Measurements from ENCODE around the gene CHKB.

The CHKB gene

GRCh38 chr22:50568626-50569025 lies 14.0 kb downstream of the CHKB start:
- no peak overlapping the region for H3K4me3 ChIP-seq
- H3K4me1 ChIP-seq: peaks cover 49% of the 10 kb centered on the region
- H3K9me3 ChIP-seq: peaks cover 5% of the 10 kb centered on the region; the same call in 1 of the 2 replicates
- peaks cover 59% of the 10 kb centered on the region for H3K36me3 ChIP-seq
- peak overlapping the region; percentile 83 for H3K4me2 ChIP-seq
- TF ChIP-seq Cebpa-rat (IDR thresholded peaks at IDR 0.05): no peak
- H3K27ac ChIP-seq: no peak overlapping the region
- H4K20me1 ChIP-seq: peaks cover 52% of the 10 kb centered on the region
- peaks cover 11% of the 10 kb centered on the region for H3K27me3 ChIP-seq
- no peak overlapping the region for H3K9ac ChIP-seq

DNA sequence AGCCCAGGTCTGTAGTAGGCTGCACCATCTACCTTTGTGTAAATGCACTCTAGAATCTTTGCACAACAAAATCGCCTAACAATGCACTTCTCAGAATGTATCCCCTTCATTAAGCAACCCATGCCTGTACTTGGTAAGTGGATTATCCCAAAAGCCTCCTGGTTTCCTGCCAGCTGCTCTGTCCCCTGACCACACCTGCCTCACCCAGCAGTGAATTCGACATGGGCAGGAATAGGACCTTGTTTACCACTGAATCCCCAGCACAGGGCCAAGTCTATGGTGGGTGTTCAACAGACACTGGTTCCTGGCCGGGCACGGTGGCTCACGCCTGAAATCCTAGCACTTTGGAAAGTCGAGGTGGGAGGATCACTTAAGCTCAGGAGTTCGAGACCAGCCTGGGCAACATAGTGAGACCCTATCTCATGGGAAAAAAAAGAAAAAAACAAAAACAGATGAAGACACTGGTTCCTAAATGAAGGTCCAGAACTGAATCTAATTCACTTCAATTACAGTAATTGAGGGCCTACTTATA lies 14.9 kb downstream of the CHKB start:
- peaks cover 51% of the 10 kb centered on the region for H3K36me3 ChIP-seq
- H3K4me2 ChIP-seq: no peak overlapping the region
- H4K20me1 ChIP-seq: peaks cover 46% of the 10 kb centered on the region
- no peak overlapping the region for H3K27ac ChIP-seq
- H3K27me3 ChIP-seq: peaks cover 18% of the 10 kb centered on the region
- H3K9ac ChIP-seq: no peak overlapping the region
- TF ChIP-seq Cebpa-rat (IDR thresholded peaks at IDR 0.05): no peak
- no peak overlapping the region for H3K4me3 ChIP-seq
- H3K4me1 ChIP-seq: peaks cover 57% of the 10 kb centered on the region
- H3K9me3 ChIP-seq: peaks cover 5% of the 10 kb centered on the region; the same call in 1 of the 2 replicates

DNA sequence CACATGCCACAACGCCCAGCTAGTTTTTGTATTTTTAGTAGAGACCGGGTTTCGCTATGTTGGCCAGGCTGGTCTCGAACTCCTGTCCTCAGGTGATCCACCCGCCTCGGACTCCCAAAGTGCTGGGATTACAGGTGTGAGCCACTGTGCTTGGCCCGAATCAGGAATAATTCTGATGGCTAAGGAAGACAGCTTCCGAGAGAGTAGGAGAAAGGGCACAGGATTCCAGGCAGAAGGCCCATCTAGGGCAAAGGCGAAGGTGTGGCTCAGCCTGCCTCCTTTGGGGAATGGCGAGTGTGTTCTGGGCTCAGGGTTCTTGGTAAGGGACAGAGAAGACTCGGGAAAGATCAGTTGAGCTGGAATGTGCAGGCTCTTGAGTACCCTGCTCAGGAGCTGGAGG lies 18.4 kb downstream of the CHKB start:
- TF ChIP-seq Cebpa-rat (IDR thresholded peaks at IDR 0.05): no peak
- Histone ChIP-seq H3K4me1 (peaks cover 24% of the 10 kb centered on the region), H3K4me3 (no peak overlapping the region), H3K9me3 (peaks cover 3% of the 10 kb centered on the region; the same call in 1 of the 2 replicates), H3K27ac (no peak overlapping the region), H3K36me3 (peaks cover 22% of the 10 kb centered on the region), H3K27me3 (peaks cover 18% of the 10 kb centered on the region), H4K20me1 (peaks cover 11% of the 10 kb centered on the region), H3K4me2 (no peak overlapping the region), H3K9ac (no peak overlapping the region)

DNA sequence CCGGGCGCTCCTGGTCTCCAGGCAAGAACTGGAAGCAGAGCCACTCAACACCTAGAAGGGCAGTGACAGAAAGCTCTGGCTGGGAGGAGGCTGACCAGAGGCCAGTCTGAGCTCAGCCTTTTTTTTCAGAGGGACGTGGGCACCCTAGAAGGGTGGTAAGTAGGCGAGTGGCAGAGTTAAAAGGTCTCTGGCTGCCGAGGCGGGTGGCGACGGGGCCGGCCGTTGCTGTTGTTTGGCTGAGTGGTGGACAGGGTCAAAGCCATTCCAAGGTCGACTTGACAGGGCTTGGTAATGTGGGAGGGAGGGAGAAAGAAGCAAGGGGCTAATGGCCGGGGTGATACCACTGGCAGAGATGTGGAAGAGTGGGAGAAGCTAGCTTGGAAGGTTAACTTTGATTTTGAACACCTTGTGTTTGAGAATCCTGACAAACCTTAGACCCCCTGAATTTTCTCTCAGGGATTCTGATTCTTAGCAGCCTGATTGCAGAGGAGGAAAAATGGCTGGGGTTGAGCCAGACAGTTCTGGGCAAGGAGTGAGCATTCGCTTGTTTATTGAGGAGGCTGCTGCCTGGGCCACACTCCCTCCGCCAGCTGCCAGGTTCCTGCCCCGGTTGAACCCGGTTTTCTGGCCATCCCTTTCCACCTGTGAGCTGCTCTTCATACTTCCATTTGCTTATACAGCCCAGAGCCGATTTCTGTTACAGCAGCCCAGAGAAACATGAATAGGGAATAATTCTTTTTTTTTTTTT lies 19.1 kb downstream of the CHKB start:
- H3K4me1 ChIP-seq: peaks cover 17% of the 10 kb centered on the region
- no peak for TF ChIP-seq Cebpa-rat (IDR thresholded peaks at IDR 0.05)
- no peaks in the 10 kb centered on the region for H3K9me3 ChIP-seq
- peak overlapping the region; percentile 32; the same call in 1 of the 2 replicates for H3K9ac ChIP-seq
- H3K4me2 ChIP-seq: peak overlapping the region; percentile 95
- no peak overlapping the region for H3K27ac ChIP-seq
- peak overlapping the region; percentile 66 for H3K4me3 ChIP-seq
- peaks cover 18% of the 10 kb centered on the region for H3K27me3 ChIP-seq
- peaks cover 4% of the 10 kb centered on the region; the same call in 1 of the 2 replicates for H4K20me1 ChIP-seq
- peaks cover 15% of the 10 kb centered on the region for H3K36me3 ChIP-seq

DNA sequence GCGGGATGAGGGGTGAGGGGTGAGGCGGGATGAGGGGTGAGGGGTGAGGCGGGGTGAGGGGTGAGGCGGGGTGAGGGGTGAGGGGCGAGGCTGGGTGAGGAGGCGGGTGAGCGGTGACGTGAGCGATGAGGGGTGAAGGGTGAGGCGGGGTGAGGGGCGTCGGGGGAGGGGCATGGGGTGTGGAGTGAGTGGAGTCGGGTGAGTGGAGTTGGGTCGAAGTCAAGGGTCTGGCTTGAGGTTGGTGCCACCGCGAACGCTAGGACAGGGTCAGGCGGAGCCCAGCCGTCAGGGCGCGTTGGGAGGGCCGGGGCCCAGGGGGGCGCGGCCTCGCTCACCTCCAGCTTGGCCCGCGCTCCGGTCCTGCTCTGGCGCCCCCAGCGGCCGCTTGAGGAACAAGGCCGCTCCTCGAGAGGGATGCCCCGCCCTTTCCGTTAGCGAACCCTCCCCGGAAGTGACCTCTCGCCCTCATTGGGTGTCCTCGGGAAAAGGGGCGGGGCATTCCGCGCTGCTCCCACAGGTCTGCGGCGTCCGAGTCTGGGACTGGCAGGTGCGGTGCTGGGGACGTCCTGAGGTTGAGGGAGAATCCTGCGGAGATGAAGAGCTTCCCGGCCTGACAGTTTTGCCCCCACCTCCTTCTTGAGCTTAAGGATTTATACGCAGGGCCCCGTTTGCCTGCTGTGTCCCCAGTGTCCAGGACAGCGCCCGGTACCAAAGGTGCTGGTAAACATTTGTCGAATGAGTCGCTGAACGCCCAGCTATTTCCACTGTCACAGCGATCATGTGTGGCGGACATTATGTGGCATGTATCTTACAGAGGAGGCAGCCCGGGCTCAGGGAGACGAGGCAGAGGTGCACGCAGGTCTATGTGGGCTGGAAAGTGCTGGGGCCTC lies 19.9 kb downstream of the CHKB start, which contains the start of gene SYCE3:
SYCE3 (minus strand) TSS at position 397 of the 890 bp plus-strand sequence. CDS start 6,514 bp downstream, outside the sequence.
- Histone ChIP-seq H3K27ac (no peak within 1 kb of the TSS), H3K9me3 (no peaks in the 10 kb centered on the region), H3K4me3 (peak within 1 kb of the TSS; percentile 66), H3K27me3 (peaks cover 18% of the 10 kb centered on the region), H3K4me1 (peaks cover 11% of the 10 kb centered on the region), H3K36me3 (peaks cover 7% of the 10 kb centered on the region), H4K20me1 (no peaks in the 10 kb centered on the region), H3K4me2 (peak within 1 kb of the TSS; percentile 95), H3K9ac (peak within 1 kb of the TSS; percentile 32; the same call in 1 of the 2 replicates)
- no peak for TF ChIP-seq Cebpa-rat (IDR thresholded peaks at IDR 0.05)

DNA sequence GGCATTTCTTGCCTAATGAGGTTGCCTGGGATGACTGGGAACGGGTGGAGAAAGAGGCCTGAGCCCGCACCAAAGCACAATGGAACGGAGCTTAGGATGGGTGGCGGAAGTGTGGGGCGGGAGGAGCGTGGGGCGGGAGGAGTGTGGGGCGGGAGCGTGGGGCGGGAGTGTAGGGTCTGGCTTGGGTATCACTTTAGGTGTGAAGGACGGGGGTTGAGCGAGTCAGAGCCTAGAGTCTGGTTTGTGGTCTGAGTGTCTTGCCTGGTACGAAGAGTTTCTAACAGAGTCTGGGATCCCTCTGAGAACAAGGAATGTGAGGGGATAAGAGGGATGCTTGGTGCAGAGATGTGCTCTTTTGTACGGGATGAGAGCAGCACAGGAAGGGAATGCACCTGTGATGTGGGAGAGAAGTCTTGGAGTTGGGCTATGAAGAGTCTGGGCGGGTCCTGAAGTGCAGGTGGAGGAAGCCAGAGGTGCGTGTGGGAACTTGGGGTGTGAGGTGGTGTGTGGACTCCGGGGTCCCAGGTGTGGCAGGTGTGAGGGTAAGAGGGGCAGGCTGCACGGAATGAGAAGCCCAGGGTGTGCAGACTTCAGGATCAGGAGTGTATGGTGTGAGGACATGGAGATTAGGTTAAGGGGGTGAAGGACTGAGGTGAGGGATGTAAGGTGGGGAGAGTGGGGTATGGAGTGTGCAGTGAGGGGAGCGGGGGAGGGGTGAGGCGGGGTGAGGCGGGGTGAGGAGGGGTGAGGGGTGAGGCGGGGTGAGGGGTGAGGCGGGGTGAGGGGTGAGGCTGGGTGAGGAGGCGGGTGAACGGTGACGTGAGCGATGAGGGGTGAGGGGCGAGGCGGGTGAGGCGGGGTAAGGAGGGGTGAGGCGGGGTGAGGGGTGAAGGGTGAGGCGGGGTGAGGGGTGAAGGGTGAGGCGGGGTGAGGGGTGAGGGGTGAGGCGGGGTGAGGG lies 21.0 kb downstream of the CHKB start:
- no peaks in the 10 kb centered on the region for H4K20me1 ChIP-seq
- no peak overlapping the region for H3K27ac ChIP-seq
- no peak overlapping the region for H3K9ac ChIP-seq
- peaks cover 11% of the 10 kb centered on the region for H3K4me1 ChIP-seq
- H3K9me3 ChIP-seq: no peaks in the 10 kb centered on the region
- no peaks in the 10 kb centered on the region for H3K36me3 ChIP-seq
- H3K4me2 ChIP-seq: no peak overlapping the region
- TF ChIP-seq Cebpa-rat (IDR thresholded peaks at IDR 0.05): no peak
- peaks cover 18% of the 10 kb centered on the region for H3K27me3 ChIP-seq
- no peak overlapping the region for H3K4me3 ChIP-seq

DNA sequence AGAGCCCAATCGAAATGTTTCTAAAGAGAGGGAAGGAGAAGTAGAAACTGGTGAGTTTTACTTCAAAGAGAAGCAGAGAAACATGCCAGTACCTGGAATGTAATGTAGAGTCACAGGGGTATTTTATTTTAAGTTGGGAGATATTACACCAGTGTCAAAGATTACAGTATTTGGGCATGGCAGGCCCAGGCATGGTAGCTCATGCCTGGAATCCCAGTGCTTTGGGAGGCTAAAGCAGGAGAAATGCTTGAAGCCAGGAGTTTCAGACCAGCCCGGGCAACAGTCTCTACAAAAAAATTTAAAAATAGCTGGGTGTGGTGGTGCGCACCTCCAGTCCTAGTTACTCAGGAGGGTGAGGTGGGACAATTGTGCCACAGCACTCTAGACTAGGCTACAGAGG lies 22.6 kb downstream of the CHKB start:
- peaks cover 18% of the 10 kb centered on the region for H3K27me3 ChIP-seq
- H3K27ac ChIP-seq: no peak overlapping the region
- H3K9me3 ChIP-seq: no peaks in the 10 kb centered on the region
- peaks cover 11% of the 10 kb centered on the region for H3K4me1 ChIP-seq
- H4K20me1 ChIP-seq: no peaks in the 10 kb centered on the region
- H3K4me2 ChIP-seq: no peak overlapping the region
- no peak overlapping the region for H3K4me3 ChIP-seq
- no peak overlapping the region for H3K9ac ChIP-seq
- TF ChIP-seq Cebpa-rat (IDR thresholded peaks at IDR 0.05): no peak
- H3K36me3 ChIP-seq: no peaks in the 10 kb centered on the region

DNA sequence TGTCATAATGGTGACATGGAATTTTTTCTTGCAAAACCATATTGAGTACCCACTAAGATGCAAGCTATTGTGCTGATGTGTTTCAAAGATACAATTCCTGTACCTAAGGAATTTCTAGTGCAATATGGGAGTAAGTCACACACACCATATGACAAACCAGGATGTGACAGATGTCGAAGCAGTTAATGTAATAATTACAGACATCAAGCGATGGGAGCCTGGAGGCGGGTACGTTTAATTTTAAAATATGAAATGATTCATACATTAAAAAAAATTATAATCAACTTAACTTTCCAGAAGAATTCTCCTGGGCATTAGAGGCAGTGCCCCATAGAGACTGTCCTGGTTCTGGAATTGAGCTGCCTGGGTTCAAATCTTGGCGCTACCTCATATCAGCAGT lies 25.9 kb downstream of the CHKB start:
- no peaks in the 10 kb centered on the region for H3K27me3 ChIP-seq
- H3K9ac ChIP-seq: no peak overlapping the region
- H3K27ac ChIP-seq: no peak overlapping the region
- H3K4me3 ChIP-seq: no peak overlapping the region
- H3K9me3 ChIP-seq: no peaks in the 10 kb centered on the region
- no peaks in the 10 kb centered on the region for H3K4me1 ChIP-seq
- no peak for TF ChIP-seq Cebpa-rat (IDR thresholded peaks at IDR 0.05)
- H4K20me1 ChIP-seq: no peaks in the 10 kb centered on the region
- H3K36me3 ChIP-seq: no peaks in the 10 kb centered on the region
- H3K4me2 ChIP-seq: no peak overlapping the region

- H3K4me3 ChIP-seq: no peak overlapping the region
- TF ChIP-seq Cebpa-rat (IDR thresholded peaks at IDR 0.05): no peak
- H4K20me1 ChIP-seq: no peaks in the 10 kb centered on the region
- no peaks in the 10 kb centered on the region; the same call in 1 of the 2 replicates for H3K27me3 ChIP-seq
- H3K27ac ChIP-seq: no peak overlapping the region
- H3K4me1 ChIP-seq: peaks cover 23% of the 10 kb centered on the region
- no peaks in the 10 kb centered on the region for H3K36me3 ChIP-seq
- H3K9me3 ChIP-seq: no peaks in the 10 kb centered on the region
- H3K9ac ChIP-seq: no peak overlapping the region
- H3K4me2 ChIP-seq: no peak overlapping the region
Measured at GRCh38 chr22:50553310-50553709, 29.3 kb downstream of the CHKB start.
